ACC112 (cell line): ENCODE measurements around the gene CRB2.

Source experiments
- H2AFZ ChIP-seq: fragments of 200-600 bp; sonication (generic); one replicate; pipeline ENCODE4 v1.6.0; 2017; ENCODE audit warnings: antibody characterized with exemption, low read length; ENCODE audit not compliant: unreplicated experiment
- H3K27ac ChIP-seq: fragments of 200-600 bp; sonication (generic); 2 replicates; pipeline ENCODE4 v1.5.1; 2014; ENCODE audit warnings: low read depth, mild to moderate bottlenecking, antibody characterized with exemption, low read length, moderate library complexity
- H3K27me3 ChIP-seq: fragments of 200-600 bp; sonication (generic); 2 replicates; pipeline ENCODE4 v1.6.1; 2014; ENCODE audit warnings: mild to moderate bottlenecking, antibody characterized with exemption, low read length, moderate library complexity, mixed read lengths; ENCODE audit not compliant: insufficient read depth
- H3K36me3 ChIP-seq: fragments of 200-600 bp; sonication (generic); 2 replicates; pipeline ENCODE4 v1.6.1; 2016; ENCODE audit warnings: mild to moderate bottlenecking, antibody characterized with exemption, low read length, moderate library complexity, mixed read lengths; ENCODE audit not compliant: insufficient read depth
- H3K4me1 ChIP-seq: fragments of 200-600 bp; sonication (generic); one replicate; pipeline ENCODE4 v1.6.1; 2016; ENCODE audit warnings: low read length, mixed read lengths; ENCODE audit not compliant: insufficient read depth, unreplicated experiment, control insufficient read depth
- H3K4me3 ChIP-seq: fragments of 200-600 bp; sonication (generic); 2 replicates; pipeline ENCODE4 v1.5.1; 2014; ENCODE audit warnings: mild to moderate bottlenecking, low read depth, low read length
- H3K79me2 ChIP-seq: fragments of 200-600 bp; sonication (generic); one replicate; pipeline ENCODE4 v1.6.0; 2016; ENCODE audit warnings: low read length; ENCODE audit not compliant: control insufficient read depth, unreplicated experiment, insufficient read depth

Gene CRB2

DNA sequence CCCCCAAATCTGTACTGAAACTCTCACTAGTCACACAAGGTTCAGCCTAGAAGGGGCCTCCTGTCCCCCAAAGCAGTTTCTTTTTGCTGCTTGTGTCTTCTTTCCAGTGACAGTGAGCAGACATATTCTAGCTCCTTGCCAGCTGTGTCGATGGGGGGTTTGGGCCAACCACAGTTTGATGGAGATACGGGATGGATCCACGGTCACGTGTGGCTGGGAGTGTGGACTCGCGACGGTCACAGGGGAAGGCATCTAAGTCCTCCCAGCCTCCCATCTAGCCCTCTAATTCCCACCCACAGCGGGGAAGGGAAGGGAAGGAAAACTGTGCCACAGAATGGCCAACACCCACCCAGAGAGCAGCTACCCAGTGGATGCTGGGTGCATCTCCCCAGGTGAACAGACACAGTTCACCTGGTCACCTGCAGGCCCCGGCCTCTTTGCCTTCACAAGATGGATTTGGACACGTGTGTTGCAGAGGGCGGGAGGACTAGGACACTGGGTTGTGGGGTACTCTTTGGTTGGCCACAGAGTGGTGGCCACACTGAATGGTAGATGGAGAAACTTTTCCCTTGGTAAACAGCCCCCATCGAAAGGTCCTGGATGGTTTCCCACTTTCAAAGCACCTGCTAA lies 54.4 kb downstream of the CRB2 start:
- Histone ChIP-seq H2AFZ (no peak overlapping the region), H3K36me3 (no peaks in the 10 kb centered on the region)

DNA sequence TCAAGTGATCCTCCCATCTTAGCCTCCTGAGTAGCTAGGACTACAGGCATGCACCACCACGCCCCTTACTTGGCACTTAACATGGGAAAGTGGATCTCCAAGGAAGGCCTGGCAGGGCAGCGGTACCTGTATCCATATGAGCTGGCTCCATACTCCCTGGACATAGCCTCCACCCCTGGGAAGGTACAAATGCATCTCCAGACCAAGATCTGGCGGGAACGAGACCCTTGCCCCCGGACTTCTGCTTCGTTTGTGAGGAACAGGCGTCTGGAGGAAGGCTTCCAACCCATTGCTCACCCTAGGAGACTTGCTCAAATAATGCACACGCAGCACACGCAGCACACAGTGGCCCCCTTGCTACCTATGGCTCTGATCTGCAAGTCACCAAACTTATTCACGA lies 55.2 kb downstream of the CRB2 start:
- no peaks in the 10 kb centered on the region for H3K4me1 ChIP-seq
- H3K4me3 ChIP-seq, result no peak overlapping the region
- H3K79me2 ChIP-seq, result no peaks in the 10 kb centered on the region
- H3K27me3 ChIP-seq, result no peaks in the 10 kb centered on the region
- no peaks in the 10 kb centered on the region for H3K36me3 ChIP-seq
- no peak overlapping the region for H3K27ac ChIP-seq
- H2AFZ ChIP-seq, result no peak overlapping the region

More for the DNA sequence above, 54.4 kb downstream of the CRB2 start:
- no peaks in the 10 kb centered on the region for H3K27me3 ChIP-seq
- H3K27ac ChIP-seq, result no peak overlapping the region
- H3K79me2 ChIP-seq, result no peaks in the 10 kb centered on the region
- H3K4me1 ChIP-seq, result no peaks in the 10 kb centered on the region
- H3K4me3 ChIP-seq, result no peak overlapping the region

DNA sequence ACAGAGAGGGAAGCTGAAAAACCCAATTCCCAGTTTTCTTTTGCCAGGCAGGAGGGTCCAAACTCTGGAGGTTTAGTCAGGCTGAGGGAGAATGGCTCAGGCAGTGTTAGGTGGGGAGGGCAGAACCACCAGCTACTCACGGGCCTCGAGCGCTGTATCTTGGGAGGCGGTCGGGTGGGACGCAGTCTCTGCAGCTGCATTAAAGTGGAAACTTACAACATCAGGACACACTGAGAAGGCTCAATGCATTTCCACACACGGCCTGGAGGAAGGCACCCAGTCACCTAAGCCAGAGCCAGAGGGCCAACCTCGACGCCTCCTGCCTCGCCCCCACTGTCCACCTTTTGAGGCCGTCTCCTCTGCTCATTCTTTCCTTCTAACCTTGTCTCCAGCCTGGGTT lies 55.6 kb downstream of the CRB2 start:
- H3K27ac ChIP-seq, result no peak overlapping the region
- no peak overlapping the region for H2AFZ ChIP-seq
- no peaks in the 10 kb centered on the region for H3K4me1 ChIP-seq
- H3K36me3 ChIP-seq, result no peaks in the 10 kb centered on the region
- no peak overlapping the region for H3K4me3 ChIP-seq
- no peaks in the 10 kb centered on the region for H3K27me3 ChIP-seq
- no peaks in the 10 kb centered on the region for H3K79me2 ChIP-seq

DNA sequence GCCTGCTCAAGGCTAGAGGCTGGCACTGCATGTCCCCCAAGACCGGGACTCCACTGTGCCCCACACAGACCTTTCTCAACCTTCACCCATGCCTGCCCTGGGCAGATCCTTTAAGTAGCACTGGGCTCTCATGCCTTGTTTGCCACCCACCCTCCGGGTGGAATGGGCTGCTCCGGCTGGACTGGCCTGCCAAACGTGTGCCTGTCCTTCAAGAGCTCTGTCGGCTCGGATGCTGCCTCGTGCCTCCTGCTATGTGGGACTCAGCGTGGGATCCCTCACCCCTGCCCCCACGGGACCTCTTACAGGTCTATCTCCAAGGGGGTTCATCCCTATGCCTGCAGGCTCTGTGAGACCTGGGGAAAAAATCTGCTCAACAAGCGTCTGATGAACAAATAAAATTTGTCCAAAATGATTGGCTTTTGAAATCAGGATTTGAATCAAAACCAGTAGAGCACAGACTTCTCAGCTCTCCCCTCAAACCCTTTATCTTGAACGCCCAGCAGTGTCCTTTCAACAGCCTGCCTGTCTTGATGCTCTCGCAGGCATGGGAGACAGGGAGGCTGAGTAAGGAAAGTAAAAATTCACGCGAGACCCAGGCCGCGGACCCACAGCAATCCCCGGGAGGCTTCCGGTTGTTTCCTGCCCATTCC lies 56.3 kb downstream of the CRB2 start:
- Histone ChIP-seq H3K4me1 (no peaks in the 10 kb centered on the region), H3K27me3 (no peaks in the 10 kb centered on the region), H3K4me3 (no peak overlapping the region), H2AFZ (no peak overlapping the region), H3K27ac (no peak overlapping the region), H3K36me3 (no peaks in the 10 kb centered on the region), H3K79me2 (no peaks in the 10 kb centered on the region)

DNA sequence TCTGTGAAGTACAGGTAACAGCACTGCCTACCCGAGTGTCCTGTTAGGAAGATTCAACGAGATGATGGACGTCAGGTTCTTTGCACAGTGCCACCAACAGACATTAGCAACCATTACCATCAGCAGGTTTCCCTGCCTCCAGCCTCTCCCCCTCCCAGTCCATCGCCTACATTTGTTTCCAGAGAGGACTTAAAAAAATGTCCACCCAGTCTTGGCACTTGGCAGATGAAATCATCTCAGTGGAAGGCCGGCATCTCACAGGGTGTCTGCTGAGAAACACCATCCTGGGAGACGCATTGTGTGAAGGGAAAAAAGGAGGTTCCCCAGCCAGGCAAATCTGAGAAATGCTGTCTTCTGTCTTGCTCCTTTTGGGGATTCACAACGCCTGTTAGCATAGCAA lies 58.2 kb downstream of the CRB2 start:
- Histone ChIP-seq H3K79me2 (no peaks in the 10 kb centered on the region), H3K36me3 (no peaks in the 10 kb centered on the region), H2AFZ (no peak overlapping the region), H3K4me3 (no peak overlapping the region), H3K27ac (no peak overlapping the region), H3K4me1 (no peaks in the 10 kb centered on the region), H3K27me3 (no peaks in the 10 kb centered on the region)

DNA sequence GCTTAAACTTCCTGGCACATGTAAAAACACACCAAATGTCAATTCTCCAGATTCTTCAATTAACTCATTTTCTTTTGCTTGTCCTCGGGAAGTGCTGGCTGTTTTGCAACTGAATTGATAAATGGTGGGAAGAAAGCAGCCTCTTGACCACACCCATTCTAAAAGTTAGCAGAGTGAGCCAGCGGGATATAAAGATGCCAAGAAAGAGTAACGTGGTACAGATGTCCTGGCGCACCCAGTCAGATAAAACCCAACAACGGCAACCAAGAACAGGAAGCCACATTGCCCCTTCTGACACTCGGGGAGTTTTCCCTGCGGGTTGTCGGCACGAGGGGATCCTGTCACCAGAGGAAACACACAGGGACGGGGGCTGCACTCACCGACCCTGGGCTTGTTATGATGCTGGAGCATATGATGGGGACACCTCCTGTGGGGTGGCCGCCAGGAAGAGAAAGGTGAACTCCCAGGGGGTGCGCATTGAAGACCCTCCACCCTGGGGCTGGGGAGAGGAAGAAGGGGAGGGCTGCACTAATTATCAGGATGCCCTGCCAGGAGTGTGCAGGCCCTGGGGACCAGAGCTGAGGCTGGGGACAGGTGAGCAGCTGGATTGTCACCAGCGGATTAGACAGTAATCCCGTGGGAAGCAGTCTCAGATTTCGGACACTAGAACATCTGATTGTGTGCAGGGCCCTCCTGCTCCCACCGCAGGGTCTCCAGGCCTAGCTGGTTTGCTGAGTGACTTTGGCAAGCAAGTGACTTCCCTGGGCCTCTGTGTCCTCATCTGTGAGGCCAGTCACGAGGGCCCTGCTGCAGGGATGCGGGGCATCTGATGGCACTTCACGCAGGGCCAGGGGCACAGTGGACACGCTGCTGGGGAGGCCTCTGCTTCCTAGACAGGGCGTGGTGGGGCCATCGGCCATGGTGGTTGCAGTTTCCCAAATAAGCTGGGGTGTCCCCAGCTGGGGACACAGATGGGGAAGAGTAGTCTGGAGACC lies 59.2 kb downstream of the CRB2 start:
- Histone ChIP-seq H3K4me3 (no peak overlapping the region), H3K4me1 (no peaks in the 10 kb centered on the region), H3K36me3 (no peaks in the 10 kb centered on the region), H3K27ac (no peak overlapping the region), H3K27me3 (no peaks in the 10 kb centered on the region), H2AFZ (no peak overlapping the region), H3K79me2 (no peaks in the 10 kb centered on the region)

DNA sequence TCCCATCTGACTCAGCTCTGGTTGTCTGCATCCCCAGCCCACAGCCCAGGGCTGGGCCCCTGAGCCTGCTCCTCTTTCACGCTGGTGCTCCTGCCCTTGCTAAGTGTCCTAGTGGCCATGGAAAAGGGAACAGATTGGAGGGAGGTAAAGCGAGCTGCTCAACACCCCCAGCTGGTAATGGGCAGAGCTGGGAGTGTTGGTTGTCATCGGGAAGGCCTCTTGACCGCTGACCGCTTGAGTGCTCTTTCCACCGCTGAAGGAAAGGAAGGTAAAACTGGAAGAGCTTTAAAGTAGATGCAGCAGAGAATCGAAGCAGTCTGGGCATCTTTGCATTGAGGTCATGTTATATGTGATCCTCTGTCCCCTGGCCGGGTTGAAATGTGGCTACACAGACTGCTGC lies 60.2 kb downstream of the CRB2 start:
- H3K79me2 ChIP-seq, result no peaks in the 10 kb centered on the region
- no peaks in the 10 kb centered on the region for H3K4me1 ChIP-seq
- H3K27ac ChIP-seq, result no peak overlapping the region
- H3K4me3 ChIP-seq, result no peak overlapping the region
- no peak overlapping the region for H2AFZ ChIP-seq
- H3K27me3 ChIP-seq, result no peaks in the 10 kb centered on the region
- H3K36me3 ChIP-seq, result no peaks in the 10 kb centered on the region

DNA sequence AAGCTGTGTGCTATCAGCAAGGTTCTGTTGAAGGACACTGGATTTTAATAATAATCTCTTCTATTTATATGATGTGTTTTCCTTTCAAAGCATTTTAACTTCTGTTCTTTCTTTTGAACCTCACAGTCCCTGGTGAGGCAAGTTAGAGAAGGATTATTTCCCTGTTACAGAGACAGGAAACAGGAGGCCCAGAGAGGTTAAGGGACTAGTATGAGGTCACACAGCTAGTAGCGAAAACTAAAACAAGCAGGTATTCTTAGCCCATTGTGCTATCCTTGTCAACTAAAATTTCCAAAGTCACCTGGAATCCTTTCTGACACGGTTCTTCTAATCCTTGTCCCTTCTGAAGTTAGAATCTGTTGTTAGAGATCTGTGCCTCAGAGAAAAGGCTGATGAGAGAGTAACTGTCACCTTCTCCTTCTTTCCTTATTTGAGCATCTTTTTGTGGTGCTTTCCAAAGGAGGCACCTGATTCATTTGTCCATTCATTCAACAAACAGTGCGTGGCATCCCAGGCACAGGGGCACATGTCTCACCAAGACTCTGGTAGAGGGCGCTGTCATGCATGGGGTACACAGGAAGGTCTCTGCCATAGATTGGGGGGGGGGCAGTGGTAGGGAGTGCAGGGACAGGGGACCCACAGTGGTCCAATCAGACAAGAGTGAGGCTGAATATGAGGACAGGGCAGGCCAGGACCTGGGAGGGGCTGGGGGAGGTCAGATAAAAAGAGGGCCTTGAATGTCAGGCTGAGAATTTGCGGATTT lies 61.5 kb downstream of the CRB2 start:
- H3K27me3 ChIP-seq, result no peaks in the 10 kb centered on the region
- H3K27ac ChIP-seq, result no peak overlapping the region
- no peaks in the 10 kb centered on the region for H3K36me3 ChIP-seq
- H2AFZ ChIP-seq, result no peak overlapping the region
- no peaks in the 10 kb centered on the region for H3K79me2 ChIP-seq
- no peaks in the 10 kb centered on the region for H3K4me1 ChIP-seq
- H3K4me3 ChIP-seq, result no peak overlapping the region

DNA sequence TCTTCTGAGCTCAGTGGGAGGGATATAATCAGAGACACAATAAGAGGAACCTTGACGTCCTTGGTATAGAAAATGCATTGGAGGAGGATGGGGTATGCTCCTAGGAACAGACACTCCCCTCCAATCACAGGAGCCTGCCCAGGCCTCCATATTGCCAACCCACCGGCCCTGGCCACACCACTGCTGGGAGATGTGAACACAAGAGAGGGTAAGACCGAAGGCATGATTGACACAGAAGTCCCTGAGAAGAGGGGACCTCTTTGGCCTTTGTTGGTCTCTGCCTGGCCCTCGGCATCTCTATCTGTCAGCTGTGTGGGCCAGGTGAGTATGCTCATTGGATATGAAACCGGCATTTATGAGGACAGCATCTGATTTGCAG lies 62.0 kb downstream of the CRB2 start:
- Histone ChIP-seq H3K27ac (no peak overlapping the region), H3K4me3 (no peak overlapping the region), H3K4me1 (no peaks in the 10 kb centered on the region), H3K79me2 (no peaks in the 10 kb centered on the region), H3K27me3 (no peaks in the 10 kb centered on the region), H3K36me3 (no peaks in the 10 kb centered on the region), H2AFZ (no peak overlapping the region)

DNA sequence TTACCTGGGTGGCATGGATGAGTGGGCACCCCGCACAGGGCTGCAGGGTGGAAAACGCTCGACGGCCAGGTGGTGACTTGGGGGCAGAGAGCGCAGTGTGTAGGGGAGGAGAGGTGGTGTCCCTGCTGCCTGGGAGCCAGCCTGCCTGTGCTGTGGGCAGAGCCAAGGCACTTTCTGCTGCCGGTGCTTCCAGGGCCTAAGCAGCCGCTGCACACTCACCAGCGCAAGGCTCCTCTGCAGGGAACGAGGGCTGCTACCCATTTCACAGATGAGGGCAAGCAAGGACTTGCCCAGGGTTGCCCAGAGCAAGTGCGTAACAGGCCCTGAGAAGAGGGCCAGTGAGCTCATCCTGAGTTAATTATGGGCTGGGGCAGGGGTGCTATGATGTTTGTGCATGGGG lies 62.5 kb downstream of the CRB2 start:
- Histone ChIP-seq H2AFZ (no peak overlapping the region), H3K36me3 (no peaks in the 10 kb centered on the region), H3K27me3 (no peaks in the 10 kb centered on the region), H3K79me2 (no peaks in the 10 kb centered on the region), H3K27ac (no peak overlapping the region), H3K4me1 (no peaks in the 10 kb centered on the region), H3K4me3 (no peak overlapping the region)
